Upper lobe of right lung (tissue), 1 donor: ENCODE results near the gene CSNK1G2. TPM values are rescaled to one million over a fixed set of nuclear protein-coding genes. Genes with fewer than 3 reads are reported as not detected.

ENCODE experiments used
- ATAC-seq: fragments of 200-7000 bp; cut with Tn5 transposase; one replicate; pipeline ENCODE4 v1.9.1; 2020; ENCODE audit warnings: mild to moderate bottlenecking, moderate library complexity
- DNase-seq: peaks from one replicate; pipeline ENCODE4 v3.0.0-alpha.2; 2020
- H3K27ac ChIP-seq: fragments of 200-600 bp; one replicate; pipeline ENCODE4 v1.8.0; 2022
- H3K27me3 ChIP-seq: fragments of 200-600 bp; one replicate; pipeline ENCODE4 v1.8.0; 2022; ENCODE audit warnings: mild to moderate bottlenecking
- H3K36me3 ChIP-seq: fragments of 200-600 bp; one replicate; pipeline ENCODE4 v1.8.0; 2022
- H3K4me1 ChIP-seq: fragments of 200-600 bp; one replicate; pipeline ENCODE4 v1.8.0; 2022
- H3K4me3 ChIP-seq: fragments of 200-600 bp; one replicate; pipeline ENCODE4 v1.8.0; 2022; ENCODE audit warnings: mild to moderate bottlenecking
- H3K9me3 ChIP-seq: fragments of 200-600 bp; one replicate; pipeline ENCODE4 v1.8.0; 2022
- intact Hi-C: fragments of 100-400 bp; cut with DNase I; formaldehyde crosslinking; loops from one replicate; pipeline ENCODE4 v1.11.0; 2022
- total RNA-seq: library from RNA; stranded (reverse); fragmentation: NEBNext Ultra II Directional; extraction: Animal tissue kit (Norgen Biotek cat#: 25700); gene quantifications from one replicate; pipeline ENCODE4 v1.2.1, GENCODE V29; 2021
- TF ChIP-seq, protein P1 (sequence below): fragments of 200-600 bp; IDR thresholded peaks from one replicate; pipeline ENCODE4 v1.8.0; 2022; ENCODE audit warnings: antibody characterized with exemption
- donor health status: DM: no; HTN: yes; CAD: no; lungs with severe emphysema.

Gene CSNK1G2
- total RNA-seq, 1 donor from 2014 or later: 60.6 TPM

DNA sequence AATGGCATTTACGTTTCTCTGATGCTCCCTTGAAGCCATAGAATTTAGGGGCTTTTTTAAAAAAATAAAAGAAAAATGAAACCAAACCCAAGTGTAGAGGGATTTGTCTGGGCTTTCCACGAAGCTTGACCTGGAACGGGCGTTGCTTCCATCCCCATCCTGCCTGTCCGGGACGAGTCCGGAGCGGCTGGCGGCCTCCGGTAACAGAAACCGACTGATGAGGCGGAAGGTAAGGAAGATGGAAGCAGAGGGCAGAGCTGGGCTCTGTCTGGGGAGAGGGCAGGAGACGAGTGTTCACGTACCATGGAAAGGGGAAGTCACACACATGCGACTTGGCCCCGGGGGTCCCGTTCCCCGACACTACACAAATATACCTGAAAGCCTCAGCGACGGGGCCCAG lies 40.3 kb downstream of the CSNK1G2 start:
- Histone ChIP-seq H3K4me3 (no peak overlapping the region), H3K36me3 (peaks cover 62% of the 10 kb centered on the region), H3K27me3 (no peaks in the 10 kb centered on the region), H3K4me1 (no peaks in the 10 kb centered on the region), H3K27ac (no peak overlapping the region), H3K9me3 (no peaks in the 10 kb centered on the region)
- TF ChIP-seq, protein P1, sequence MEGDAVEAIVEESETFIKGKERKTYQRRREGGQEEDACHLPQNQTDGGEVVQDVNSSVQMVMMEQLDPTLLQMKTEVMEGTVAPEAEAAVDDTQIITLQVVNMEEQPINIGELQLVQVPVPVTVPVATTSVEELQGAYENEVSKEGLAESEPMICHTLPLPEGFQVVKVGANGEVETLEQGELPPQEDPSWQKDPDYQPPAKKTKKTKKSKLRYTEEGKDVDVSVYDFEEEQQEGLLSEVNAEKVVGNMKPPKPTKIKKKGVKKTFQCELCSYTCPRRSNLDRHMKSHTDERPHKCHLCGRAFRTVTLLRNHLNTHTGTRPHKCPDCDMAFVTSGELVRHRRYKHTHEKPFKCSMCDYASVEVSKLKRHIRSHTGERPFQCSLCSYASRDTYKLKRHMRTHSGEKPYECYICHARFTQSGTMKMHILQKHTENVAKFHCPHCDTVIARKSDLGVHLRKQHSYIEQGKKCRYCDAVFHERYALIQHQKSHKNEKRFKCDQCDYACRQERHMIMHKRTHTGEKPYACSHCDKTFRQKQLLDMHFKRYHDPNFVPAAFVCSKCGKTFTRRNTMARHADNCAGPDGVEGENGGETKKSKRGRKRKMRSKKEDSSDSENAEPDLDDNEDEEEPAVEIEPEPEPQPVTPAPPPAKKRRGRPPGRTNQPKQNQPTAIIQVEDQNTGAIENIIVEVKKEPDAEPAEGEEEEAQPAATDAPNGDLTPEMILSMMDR: no peak
- no peak for ATAC-seq
- intact Hi-C loops: no loop called here
- DNase-seq: no peak

DNA sequence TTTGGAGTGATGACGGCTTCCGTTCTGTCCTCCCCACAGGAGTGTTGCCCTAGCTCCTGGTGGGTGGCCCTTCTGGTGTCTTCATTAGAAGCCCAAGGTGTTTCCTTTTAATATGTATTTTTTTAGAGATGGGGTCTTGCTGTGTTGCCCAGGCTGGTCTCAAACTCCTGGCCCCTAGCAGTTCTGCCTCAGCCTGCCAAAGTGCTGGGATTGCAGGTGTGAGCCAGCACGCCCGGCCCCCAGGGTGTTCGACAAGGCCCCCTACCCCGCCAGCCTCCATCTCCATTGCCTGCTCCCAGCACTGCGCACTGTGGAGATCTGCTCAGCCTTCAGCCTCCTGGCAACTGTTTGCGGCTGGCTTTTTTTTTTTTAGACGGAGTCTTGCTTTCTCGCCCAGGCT lies 43.4 kb downstream of the CSNK1G2 start:
- H3K27ac ChIP-seq: no peak overlapping the region
- ATAC-seq (no peak), DNase-seq (no peak)
- no peaks in the 10 kb centered on the region for H3K4me1 ChIP-seq
- H3K4me3 ChIP-seq: no peak overlapping the region
- H3K9me3 ChIP-seq: no peaks in the 10 kb centered on the region
- H3K27me3 ChIP-seq: no peaks in the 10 kb centered on the region
- TF ChIP-seq, protein P1: no peak
- peaks cover 77% of the 10 kb centered on the region for H3K36me3 ChIP-seq
- intact Hi-C loops: no loop called here

DNA sequence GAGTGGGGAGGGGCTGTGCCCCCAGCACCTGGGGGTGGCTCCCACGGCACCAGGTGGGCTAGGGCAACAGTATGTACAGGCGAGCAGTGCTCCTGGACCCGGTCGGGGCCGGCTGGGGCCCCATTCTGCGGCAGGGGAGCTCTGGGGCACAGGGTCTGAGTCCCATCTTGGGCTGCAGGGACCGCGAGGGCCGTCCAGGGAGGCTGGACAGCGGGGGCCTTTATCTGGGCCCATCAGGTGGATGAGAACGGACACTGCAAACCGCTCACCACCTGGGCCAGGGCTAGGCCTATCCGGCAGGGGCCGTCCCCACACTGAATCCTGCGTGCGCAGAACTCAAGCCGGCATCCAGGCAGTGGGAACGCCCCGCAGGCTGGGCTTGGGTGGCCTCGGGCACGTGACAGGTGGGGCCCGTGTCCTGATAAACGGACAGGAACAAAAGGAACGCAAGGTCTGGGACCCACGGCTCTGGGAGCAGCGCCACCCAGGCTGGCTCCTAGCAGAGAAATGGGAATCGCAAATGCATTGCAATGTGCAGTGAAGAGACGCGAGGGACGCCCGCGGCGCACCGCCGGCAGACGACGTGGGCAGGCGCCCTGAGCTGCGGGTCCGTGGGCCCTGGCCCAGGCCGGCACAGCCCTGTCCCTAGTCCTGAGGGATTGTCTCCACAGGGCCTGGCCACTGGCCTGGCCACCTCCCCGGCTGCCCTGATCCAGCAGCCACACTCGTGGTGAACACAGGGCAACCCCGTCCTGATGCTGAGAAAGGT lies 44.8 kb downstream of the CSNK1G2 start:
- Histone ChIP-seq H3K27me3 (no peaks in the 10 kb centered on the region), H3K9me3 (no peaks in the 10 kb centered on the region), H3K4me3 (no peak overlapping the region), H3K4me1 (no peaks in the 10 kb centered on the region), H3K36me3 (peaks cover 77% of the 10 kb centered on the region), H3K27ac (no peak overlapping the region)
- no peak for DNase-seq
- intact Hi-C loops: no loop called here
- TF ChIP-seq, protein P1: no peak
- peak; percentile 4 for ATAC-seq

DNA sequence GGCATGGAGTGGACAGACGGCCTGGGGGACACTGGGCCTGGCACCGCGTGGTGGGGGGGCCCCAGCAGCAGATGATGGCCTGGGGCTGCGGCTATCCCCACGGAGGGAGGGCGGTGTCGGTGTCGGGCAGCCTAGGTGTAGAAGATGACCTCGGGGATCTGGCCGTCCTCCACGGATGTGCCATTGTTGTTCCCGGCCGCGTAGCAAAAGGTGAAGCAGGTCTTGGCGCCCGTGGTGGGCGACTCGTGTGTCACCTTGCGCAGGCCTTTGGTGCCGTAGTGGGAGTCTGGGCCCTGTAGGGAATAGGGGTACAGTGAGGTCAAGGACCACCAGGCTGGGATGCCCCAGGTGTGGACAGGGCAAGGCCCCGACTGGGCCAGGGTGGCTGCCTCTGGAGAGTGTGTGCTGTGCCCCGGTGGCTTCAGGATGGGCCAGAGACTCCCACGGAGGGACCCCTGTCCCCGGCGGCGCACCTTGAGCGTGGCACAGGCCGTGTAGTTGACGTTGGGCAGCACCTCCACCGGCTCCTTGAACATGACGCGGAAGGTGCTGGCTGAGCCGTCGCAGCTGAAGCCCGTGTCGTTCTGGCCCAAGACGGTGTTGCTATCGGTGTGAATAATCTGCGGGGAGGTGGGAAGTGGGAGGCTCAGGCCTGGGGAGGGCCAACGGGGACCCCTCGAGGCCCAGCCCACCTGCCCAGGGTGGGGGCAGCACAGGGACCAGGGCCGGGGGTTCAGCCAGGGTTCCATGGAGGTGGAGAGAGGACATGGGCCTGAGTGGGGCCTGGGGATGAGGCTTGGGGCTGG lies 45.6 kb downstream of the CSNK1G2 start:
- intact Hi-C loops: no loop called here
- no peaks in the 10 kb centered on the region for H3K27me3 ChIP-seq
- peaks cover 76% of the 10 kb centered on the region for H3K36me3 ChIP-seq

More for the DNA sequence above, 45.6 kb downstream of the CSNK1G2 start:
- H3K27ac ChIP-seq: no peak overlapping the region
- H3K4me3 ChIP-seq: no peak overlapping the region
- ATAC-seq (peak; percentile 4), DNase-seq (no peak)
- no peaks in the 10 kb centered on the region for H3K4me1 ChIP-seq
- TF ChIP-seq, protein P1: no peak
- H3K9me3 ChIP-seq: no peaks in the 10 kb centered on the region
